NCI-H446 treated with DMSO at 0.1 percent for 48 hours (cell line): Measurements from ENCODE around the gene RAD51B.

Experiments used
- DNase-seq: peaks from one replicate; lab custom pipeline; 2025; lab: John Stamatoyannopoulos, UW

The RAD51B gene

DNA sequence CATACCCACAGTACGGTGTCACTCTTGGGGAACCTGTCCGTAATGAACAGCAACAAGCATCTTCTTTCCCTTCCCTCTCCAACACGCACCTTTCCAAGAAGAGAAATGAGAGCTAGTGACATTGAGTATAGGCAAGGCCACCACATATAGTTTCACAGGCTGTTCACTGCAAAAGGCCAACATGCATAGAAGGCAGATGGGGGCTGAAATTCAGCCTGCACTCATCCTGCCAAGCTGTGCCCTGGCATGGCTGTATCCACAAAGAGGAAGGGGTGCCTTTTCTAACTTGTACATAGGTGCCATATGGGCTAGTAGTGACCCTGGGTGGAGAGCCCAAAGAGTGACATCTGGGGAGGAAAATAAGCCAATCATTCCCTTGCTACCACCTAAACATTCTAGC lies 803.7 kb downstream of the RAD51B start:
- no peak for DNase-seq

DNA sequence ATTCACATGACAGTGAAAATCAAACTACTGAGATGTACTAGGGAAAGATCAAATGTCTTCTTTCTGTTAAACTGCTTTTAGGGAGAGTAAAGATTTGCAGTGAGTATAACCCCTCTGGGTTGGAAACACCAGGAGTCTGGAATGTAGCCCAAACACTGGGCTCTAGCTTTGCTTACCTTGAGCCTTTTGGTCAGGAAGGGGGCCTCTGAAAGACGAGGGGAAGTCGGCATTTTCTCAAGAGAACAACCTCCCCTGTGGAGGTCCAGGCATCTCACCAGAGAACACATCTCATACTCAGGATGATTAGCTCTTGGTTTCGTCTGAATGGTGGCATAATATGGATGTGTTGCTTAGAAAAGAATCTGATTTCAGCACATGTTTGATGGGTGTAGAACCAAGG lies 804.2 kb downstream of the RAD51B start:
- DNase-seq: no peak

DNA sequence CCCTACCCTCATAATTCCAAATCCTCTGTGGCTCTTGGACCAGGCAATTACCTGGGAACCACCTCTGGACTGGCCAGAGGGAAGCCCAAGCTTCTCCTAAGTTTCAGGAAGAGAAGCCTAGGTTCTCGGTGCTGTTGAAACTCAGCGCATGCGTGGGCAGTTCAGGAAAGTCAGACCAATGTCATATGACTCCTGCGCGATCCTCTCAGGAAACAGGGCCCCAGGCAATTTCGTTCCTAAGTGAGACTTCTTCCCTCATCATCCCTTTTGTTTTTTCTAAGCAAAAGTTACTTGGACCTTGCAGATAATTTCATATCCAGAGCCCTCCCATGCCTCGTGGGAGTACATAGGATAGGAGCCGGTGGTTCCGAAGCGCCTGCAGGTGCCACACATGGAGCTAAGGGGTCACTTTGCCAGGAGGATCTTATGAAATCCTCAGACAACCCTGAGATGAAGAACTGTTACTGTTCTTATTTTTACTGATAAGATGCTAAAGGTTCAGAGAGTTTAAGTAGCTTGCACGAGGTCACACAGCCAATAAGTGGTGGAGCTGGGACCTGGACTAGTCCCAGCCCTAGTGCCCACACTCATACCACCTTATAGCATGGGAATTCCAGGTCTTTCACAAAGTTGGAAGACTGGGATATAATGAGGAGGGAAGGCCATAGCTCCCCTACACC lies 805.1 kb downstream of the RAD51B start:
- DNase-seq: no peak

DNA sequence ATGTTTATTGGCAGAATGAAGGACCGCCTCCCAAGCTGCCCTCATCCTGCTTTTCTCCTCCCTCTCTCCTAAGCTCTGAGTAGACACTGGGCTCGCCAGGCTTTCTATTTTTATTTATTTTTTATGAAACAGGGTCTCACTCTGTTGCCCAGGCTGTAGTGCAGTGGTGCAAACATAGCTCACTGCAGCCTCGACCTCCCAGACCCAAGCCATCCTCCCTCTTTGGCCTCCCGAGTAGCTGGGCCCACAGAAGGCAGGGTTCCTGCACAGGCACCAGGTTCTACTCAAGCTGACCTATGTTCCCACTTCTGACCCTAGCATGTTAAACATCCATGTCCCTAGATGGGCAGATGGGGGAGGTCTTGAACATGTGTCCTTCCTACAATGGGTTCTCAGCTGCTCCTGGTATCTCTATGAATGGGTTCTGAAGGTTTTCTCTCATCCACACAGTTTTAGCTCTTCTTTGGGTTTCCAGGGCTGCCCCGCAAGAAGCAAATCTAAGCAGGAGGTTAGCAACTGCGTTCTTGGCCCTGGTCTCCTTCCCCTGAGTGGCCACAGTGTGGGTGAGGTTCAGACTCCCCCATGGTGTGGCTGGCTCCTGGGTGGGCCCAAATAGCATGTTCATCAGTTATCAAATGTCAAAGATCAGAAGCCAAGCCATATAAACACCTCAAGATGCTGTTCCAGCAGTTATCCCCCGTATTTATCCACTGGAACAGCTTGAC lies 805.9 kb downstream of the RAD51B start:
- DNase-seq: no peak

DNA sequence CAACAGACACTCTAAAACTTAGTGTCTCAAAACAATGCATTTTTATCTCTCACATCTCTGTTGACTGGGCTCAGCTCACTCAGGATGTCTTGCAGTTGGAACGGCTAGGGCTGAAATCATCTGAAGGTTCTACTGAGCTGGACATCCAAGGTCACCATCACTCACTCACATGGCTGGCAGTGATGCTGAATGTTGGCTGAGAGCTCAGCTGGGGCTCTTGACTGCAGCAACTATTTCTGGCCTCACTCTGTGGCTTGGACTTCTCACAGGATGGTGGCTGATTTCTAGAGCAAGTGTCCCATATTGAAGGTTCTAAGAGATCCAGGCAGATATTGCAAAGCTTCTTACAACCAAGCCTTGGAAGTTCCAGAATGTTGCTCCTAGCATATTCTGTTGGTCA lies 806.8 kb downstream of the RAD51B start:
- no peak for DNase-seq

DNA sequence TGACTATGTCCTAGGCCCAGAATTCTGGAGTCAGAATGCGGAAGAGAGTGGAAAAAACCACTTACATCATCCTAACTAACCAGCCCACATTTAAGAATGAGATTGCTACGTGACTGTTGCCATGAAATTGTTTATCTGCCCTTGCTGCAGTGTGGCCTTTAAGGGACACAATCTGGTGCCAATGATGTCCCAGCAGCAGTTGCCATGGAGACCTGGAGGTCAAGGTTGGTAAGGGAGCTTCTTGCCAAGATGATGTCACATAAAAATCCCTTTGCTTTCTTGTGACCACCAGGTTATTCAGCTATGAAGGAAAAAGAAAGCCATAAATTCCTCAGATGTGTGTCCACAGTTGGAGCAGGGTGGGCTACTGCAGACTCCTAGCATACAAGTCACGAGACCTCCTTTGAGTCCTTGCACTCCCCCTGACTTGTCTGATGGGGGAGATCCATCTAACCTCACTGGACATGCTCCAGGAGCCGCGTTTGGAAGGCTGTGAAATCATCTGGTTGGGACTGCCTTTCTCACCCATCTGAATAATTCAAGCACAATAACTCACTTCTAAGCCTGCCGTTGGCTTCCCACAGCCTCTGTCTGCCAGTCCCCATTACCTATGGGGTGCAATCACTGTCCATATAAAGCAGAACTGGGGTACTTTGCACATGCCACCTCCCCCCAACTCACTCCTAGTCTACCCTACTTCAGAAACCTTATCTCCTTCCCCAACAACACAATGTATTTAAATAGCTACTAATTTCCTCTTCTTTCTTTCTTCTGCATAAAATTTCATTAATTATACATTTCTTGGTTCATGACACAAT lies 807.7 kb downstream of the RAD51B start:
- DNase-seq: no peak

DNA sequence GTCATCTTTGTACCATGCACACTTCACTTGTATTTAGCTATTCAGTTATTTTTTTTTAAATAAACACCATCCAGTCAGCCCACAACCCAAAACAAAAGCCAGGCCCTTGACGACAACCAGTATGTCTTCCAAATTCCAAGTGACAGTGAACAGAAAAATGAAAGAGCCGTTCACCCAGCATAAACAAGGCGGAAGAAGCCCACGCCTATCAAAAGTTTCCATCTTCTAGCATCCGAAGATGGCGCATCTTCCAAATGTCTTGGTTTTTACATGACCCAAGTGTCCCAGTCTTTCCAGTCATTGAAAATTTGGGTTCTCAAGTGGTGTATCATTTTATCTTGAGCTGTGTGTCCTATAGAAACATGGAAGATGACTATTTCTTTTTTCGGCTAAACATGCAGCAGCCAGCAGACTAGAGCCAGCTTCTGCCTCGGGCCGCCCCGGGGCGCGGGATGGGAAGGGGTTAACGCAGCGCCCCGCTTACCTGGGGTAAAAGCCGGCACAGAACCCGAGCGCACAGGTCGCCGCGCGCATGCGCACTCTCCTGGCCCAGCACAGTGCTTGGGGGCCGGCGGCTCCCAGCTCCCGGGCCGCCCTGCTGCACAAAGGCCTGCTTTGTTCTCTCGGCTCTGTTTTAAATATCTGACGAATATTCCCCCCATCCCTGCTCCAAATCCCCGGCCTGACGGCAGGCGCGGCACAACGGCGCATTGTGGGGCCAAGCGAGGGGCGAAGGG lies 808.5 kb downstream of the RAD51B start:
- no peak for DNase-seq

DNA sequence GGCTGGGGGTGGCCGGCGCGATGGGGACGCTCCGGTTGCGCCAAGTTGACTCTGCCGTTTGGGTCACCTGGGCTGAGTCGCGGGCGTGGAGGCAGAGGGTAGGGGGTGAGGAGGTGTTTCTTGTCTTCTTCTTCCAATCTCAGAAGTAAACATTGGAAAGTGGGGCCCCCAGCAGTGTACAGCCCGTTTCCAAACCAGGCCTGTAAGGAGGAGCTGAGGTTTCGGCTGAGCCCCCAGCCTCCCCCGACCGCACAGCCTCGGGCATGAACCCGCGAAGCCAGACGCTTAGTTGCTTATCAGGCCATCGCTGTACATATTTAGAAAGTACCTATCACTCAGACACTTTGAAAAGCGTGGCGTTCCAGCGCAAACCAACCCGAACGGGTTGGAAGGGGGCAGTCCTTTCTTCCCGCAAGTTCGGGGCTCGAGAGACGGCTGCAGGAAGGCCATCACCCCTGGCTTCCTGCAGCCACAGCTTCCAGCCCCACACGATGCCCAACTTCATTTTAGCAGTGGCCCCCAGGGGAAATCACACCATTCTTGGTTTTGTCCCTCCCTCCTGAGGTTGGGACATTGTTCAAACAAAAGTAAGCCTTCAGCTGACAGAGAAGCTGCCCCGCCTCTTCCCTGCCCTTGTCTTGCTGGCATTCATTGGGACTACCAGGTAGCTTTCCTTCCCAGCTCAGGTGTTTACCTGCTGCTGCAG lies 809.2 kb downstream of the RAD51B start:
- no peak for DNase-seq

DNA sequence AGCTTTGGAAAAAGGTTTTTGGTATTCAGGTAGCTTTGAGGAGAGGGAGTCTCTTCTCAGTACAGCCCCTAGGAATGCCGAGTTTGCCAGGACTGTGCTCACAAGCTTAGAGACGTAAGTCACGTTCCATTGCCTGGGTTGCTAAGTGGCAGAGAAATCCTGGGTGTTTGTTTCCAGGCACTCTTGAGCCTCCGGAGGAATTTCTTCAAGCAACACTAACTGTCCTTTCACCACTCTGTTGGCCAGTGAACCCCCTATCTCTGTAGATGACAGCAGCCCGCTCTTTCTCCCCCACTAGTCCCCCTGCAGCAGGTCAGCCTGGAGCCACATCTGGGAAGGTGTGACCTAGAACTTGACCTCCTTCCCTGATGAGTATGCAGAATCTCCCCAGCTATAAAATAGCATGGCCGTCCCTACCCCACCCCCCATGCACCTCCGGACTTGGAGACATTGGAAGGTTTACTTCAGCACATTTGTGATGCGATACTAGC lies 810.5 kb downstream of the RAD51B start:
- no peak for DNase-seq

DNA sequence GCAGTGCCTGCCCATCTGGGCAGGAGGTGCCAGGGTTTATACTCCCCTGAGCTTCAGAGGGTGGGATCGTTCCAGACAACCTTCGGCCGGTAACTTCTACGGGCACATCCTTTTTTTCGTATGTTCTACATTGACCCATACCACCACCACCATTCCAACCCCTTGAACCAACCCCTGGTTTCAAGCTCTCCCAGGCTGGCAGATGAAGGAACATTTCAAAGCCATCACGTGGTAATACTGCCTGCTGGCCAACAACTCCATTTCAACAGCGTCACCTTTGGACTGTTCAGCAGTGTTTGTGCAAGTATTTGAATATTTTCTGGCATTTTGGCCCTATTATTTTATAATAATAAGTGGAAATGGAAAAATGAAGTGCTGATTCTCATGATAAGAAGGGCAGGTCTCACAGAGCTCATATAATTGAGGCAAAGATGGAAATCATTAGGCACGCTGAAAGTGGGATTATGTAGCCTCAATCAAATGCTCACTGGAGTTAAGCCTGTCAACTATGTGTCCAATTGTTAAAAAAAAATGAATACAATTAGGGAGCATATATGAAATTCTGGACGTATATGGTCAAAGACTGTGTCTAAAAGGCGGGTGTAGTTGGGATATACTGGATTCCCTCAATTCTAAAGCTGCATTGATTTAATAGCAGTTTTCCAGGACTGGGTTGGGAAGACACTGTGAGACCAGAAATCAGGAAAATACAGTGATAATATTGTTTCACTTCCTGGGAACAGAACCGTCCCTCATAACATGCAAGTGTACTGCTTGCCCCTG lies 811.2 kb downstream of the RAD51B start:
- no peak for DNase-seq

DNA sequence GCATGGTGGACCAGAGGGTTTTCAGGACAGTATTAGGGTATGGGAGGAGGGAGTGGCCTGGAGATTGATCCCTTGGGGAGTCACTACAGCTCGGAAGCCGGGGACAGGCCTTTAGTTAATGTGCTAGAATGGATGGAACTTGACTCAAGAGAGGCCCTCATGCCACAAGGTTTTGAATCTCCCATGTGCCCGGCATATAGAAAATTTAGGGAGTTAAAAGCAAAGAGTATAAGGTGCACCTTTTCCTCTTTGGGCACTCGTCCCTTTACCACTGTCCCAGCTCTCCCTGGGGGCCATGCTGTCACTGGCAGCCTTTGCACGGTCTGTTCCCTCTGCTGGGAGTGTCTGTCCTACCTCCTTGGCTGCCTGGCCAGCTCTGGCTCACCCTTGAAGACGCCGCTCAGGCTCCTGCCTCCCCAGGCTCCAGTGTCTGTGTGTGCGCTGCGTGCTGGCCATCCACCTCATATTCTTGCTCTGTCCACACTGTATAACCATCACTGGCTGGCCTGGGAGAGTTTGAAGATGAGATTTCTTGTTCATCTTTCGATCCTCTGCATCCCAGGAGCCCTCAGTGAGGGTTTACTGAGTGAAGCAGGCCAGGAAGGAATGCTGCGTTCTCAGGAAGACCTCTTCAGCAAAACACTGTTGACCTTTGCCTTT lies 811.9 kb downstream of the RAD51B start:
- DNase-seq: no peak

DNA sequence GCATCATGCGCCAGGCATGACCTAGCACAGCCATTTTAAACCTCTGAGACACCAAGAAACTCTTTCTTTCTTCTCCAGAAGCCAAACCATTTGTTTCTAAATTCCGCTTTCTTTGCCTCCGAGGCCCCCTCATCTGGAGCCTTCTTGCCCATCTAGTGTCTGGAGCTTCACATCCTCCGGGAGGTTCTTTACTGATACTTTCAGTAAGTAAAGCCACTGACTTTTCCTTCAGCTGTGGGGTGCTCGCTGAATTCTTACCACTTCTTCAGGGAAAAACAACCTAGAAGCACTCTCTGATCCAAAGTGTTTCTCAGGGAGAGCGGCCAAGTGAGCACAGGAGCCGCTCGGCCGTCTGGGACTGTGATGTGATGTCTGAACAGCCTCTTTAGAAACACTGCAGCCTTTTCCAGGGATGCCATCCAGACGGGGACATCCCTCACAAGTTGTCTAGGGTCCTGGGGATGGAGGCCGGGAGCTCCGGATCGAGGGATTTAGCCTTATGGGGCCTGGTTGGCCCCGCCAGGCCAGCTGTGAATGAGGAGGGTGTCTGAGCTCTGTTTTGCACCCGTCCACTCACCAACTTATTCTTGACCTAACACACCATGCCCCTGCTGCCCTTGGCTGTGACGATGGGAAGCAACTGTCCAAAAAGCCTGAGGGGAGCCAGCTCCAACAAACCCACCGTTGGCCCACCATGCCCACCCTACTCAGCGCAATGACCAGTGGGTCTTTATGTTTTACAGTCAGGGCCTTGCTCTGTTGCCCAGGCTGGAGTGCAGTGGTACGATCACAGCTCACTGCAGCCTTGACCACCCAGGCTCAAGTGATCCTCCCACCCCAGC lies 812.7 kb downstream of the RAD51B start:
- DNase-seq: no peak

DNA sequence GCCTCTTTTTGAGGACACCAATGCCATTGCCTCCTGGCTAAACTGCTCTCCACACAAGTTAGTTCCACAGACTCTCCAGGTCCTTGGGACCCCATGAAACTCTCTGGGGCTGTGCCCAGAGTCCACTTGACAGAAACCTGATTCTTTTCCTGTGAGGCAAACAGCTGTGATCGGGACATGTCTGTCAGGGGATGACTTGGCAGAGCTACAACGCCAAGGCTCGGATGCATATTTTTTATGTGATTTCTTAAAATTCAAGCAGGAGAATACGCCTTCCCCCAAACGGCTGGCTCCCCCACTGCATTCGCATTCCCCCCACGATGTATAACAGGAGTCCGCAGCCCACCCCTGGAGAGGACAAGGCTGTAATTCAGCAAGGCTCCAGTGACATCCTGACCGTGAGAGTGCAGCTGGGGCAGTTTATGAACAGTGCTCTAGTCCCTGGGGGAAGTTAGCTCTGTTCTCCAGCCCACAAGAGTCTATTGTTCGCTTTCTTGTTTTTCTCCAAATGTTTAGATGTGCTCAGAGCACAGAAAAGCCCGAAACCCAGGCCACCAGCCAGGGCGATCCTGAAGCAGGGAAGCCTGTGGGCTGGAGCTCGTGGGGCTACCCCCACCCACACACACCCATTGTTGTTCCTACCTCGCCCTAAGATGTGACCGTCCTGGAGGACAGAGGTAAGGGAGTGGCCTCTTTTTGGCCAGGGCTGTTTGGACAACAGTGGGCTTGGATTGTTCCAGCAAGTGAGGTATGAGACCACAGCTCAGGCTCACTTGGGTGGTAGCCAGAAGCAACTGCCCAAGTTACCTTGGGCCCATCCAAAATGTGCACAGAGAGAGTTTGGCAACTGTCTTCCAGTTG lies 813.8 kb downstream of the RAD51B start:
- no peak for DNase-seq

DNA sequence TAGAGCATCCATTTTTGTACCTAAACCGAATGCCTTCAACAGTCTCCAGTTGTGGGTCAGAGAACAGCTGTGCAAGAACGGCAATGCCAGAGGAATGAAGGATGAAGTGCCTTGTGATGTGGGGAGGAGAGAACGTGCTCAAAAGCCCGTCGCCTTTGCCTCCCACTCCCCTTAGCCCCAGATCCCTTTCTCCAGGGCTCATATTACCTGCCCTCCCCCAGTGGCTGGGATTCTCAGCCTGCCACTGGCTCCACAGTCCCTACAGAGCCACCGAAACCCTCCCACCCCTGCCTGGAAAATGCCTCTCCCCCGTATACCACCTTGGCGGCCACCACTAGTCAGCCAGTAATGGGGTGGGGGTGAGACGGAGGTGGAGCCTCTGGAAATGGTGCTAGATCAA lies 814.8 kb downstream of the RAD51B start:
- no peak for DNase-seq

DNA sequence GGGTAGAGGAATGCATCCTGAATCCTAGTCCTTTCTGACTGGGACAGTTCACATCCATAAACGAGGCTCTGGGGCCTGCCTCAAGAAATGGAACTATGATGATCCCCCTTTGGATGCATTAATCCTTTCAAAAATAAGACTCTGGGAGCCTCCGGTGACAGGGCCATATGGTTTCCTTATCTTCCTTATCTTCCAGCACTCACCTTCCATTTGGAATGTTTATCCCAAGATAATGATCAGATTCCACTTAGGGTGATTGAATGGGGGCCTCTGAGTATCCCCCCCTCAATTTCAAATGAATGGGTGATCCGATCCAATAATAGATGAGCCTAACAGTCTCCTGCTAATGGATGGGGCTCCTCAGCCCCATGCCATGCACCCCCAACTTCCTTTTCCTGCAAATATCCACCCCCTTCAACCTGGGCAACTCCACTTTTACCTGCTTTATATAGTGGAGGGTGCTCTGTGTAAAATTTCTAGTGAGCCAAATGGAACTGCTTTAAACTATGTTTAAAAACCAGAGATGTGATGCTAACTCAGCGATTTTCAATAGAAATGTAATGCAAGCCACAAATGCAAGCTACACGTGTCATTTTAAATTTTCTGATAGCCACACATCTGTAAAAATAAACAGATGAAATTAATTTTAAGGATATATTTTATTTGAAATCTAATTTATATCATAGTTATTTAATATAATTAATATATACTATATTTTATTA lies 815.5 kb downstream of the RAD51B start:
- DNase-seq: no peak

DNA sequence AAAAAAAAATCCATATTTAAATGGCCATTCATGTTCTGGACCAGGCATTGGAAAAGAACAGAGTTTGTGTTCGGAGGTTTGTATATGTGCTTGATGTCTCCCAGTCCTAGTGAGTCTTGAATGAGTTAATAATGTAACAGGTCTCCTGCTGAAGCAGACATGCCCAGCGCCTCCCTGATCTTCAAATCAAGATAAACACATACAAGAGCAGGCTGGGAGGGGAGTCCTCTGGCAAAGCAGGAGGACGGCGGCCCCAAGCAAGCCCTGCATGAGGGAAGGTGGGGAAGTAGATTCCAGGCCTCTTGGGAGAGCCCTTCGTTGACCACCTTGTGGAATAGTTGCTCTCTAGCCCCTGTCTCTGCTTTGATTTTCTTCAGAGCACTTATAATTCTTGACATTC lies 817.0 kb downstream of the RAD51B start:
- no peak for DNase-seq
